WTC11 (cell line): ENCODE results near the gene GOLPH3.

Source experiments
- CBFB ChIP-seq: sonication (generic); formaldehyde crosslinking; IDR thresholded peaks from 2 replicates; pipeline ENCODE4 v1.8.1; 2022; ENCODE audit warnings: mild to moderate bottlenecking, low read depth, missing genetic modification reagents
- E2F1 ChIP-seq: sonication (generic); formaldehyde crosslinking; IDR thresholded peaks from 2 replicates; pipeline ENCODE4 v1.8.0; 2022; ENCODE audit warnings: mild to moderate bottlenecking, missing genetic modification reagents
- E2F5 ChIP-seq: sonication (generic); formaldehyde crosslinking; IDR thresholded peaks from 2 replicates; pipeline ENCODE4 v1.8.1; 2022; ENCODE audit warnings: mild to moderate bottlenecking, moderate library complexity, missing genetic modification reagents
- GABPB1 ChIP-seq: sonication (generic); formaldehyde crosslinking; IDR thresholded peaks from 2 replicates; pipeline ENCODE4 v1.8.1; 2023; ENCODE audit warnings: mild to moderate bottlenecking, missing genetic modification reagents
- GTF2I ChIP-seq: fragments of 250-450 bp; sonication (Bioruptor Pico); conservative IDR thresholded peaks from 2 replicates; pipeline ENCODE4 v1.4.0; 2021; ENCODE audit warnings: mild to moderate bottlenecking
- JUN ChIP-seq: sonication (generic); formaldehyde crosslinking; IDR thresholded peaks from 2 replicates; pipeline ENCODE4 v1.8.0; 2023; ENCODE audit warnings: mild to moderate bottlenecking, missing genetic modification reagents
- NR2C2 ChIP-seq: sonication (generic); formaldehyde crosslinking; IDR thresholded peaks from 2 replicates; pipeline ENCODE4 v1.8.0; 2022; ENCODE audit warnings: mild to moderate bottlenecking, missing genetic modification reagents
- SP1 ChIP-seq: sonication (generic); formaldehyde crosslinking; conservative IDR thresholded peaks from 2 replicates; pipeline ENCODE4 v1.8.1; 2022; ENCODE audit warnings: missing genetic modification reagents
- ZNF219 ChIP-seq: sonication (generic); formaldehyde crosslinking; IDR thresholded peaks from 2 replicates; pipeline ENCODE4 v1.8.0; 2023; ENCODE audit warnings: missing genetic modification reagents, mild to moderate bottlenecking, borderline replicate concordance
- ZNF671 ChIP-seq: fragments of 250-450 bp; sonication (Bioruptor Pico); IDR thresholded peaks from 2 replicates; pipeline ENCODE4 v1.8.0; 2021; ENCODE audit warnings: mild to moderate bottlenecking
- TF ChIP-seq, protein P1 (sequence below): fragments of 200-600 bp; IDR thresholded peaks from 2 replicates; pipeline ENCODE4 v1.8.0; 2022; ENCODE audit warnings: antibody characterized with exemption
- TF ChIP-seq, protein P2 (sequence below): sonication (generic); formaldehyde crosslinking; conservative IDR thresholded peaks from 2 replicates; pipeline ENCODE4 v1.8.1; 2022; ENCODE audit warnings: mild to moderate bottlenecking, missing genetic modification reagents
- TF ChIP-seq, protein P3 (sequence below): sonication (generic); formaldehyde crosslinking; IDR thresholded peaks from 2 replicates; pipeline ENCODE4 v1.8.1; 2022; ENCODE audit warnings: low read depth, missing genetic modification reagents, borderline replicate concordance
- TF ChIP-seq, protein P4 (sequence below): sonication (generic); formaldehyde crosslinking; conservative IDR thresholded peaks from 2 replicates; pipeline ENCODE4 v1.8.1; 2023; ENCODE audit warnings: mild to moderate bottlenecking, low read depth, missing genetic modification reagents, moderate library complexity

- TF ChIP-seq, protein P1, sequence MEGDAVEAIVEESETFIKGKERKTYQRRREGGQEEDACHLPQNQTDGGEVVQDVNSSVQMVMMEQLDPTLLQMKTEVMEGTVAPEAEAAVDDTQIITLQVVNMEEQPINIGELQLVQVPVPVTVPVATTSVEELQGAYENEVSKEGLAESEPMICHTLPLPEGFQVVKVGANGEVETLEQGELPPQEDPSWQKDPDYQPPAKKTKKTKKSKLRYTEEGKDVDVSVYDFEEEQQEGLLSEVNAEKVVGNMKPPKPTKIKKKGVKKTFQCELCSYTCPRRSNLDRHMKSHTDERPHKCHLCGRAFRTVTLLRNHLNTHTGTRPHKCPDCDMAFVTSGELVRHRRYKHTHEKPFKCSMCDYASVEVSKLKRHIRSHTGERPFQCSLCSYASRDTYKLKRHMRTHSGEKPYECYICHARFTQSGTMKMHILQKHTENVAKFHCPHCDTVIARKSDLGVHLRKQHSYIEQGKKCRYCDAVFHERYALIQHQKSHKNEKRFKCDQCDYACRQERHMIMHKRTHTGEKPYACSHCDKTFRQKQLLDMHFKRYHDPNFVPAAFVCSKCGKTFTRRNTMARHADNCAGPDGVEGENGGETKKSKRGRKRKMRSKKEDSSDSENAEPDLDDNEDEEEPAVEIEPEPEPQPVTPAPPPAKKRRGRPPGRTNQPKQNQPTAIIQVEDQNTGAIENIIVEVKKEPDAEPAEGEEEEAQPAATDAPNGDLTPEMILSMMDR: no peak
- TF ChIP-seq CBFB (CRISPR knock-in tag): no peak
- no peak for TF ChIP-seq JUN (CRISPR knock-in tag)
- TF ChIP-seq GABPB1 (CRISPR knock-in tag): no peak
- TF ChIP-seq NR2C2: no peak
- no peak for TF ChIP-seq GTF2I (CRISPR knock-in tag)
- TF ChIP-seq, protein P2, sequence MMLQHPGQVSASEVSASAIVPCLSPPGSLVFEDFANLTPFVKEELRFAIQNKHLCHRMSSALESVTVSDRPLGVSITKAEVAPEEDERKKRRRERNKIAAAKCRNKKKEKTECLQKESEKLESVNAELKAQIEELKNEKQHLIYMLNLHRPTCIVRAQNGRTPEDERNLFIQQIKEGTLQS: no peak
- TF ChIP-seq E2F5: no peak
- TF ChIP-seq, protein P3, sequence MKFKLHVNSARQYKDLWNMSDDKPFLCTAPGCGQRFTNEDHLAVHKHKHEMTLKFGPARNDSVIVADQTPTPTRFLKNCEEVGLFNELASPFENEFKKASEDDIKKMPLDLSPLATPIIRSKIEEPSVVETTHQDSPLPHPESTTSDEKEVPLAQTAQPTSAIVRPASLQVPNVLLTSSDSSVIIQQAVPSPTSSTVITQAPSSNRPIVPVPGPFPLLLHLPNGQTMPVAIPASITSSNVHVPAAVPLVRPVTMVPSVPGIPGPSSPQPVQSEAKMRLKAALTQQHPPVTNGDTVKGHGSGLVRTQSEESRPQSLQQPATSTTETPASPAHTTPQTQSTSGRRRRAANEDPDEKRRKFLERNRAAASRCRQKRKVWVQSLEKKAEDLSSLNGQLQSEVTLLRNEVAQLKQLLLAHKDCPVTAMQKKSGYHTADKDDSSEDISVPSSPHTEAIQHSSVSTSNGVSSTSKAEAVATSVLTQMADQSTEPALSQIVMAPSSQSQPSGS (CRISPR knock-in tag): no peak
- no peak for TF ChIP-seq SP1 (CRISPR knock-in tag)
- no peak for TF ChIP-seq ZNF671 (CRISPR knock-in tag)
- no peak for TF ChIP-seq E2F1 (CRISPR knock-in tag)
- TF ChIP-seq, protein P4, sequence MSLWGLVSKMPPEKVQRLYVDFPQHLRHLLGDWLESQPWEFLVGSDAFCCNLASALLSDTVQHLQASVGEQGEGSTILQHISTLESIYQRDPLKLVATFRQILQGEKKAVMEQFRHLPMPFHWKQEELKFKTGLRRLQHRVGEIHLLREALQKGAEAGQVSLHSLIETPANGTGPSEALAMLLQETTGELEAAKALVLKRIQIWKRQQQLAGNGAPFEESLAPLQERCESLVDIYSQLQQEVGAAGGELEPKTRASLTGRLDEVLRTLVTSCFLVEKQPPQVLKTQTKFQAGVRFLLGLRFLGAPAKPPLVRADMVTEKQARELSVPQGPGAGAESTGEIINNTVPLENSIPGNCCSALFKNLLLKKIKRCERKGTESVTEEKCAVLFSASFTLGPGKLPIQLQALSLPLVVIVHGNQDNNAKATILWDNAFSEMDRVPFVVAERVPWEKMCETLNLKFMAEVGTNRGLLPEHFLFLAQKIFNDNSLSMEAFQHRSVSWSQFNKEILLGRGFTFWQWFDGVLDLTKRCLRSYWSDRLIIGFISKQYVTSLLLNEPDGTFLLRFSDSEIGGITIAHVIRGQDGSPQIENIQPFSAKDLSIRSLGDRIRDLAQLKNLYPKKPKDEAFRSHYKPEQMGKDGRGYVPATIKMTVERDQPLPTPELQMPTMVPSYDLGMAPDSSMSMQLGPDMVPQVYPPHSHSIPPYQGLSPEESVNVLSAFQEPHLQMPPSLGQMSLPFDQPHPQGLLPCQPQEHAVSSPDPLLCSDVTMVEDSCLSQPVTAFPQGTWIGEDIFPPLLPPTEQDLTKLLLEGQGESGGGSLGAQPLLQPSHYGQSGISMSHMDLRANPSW: no peak
- TF ChIP-seq ZNF219 (CRISPR knock-in tag): no peak
These were observed 17.5 kb downstream of the GOLPH3 start for GRCh38 chr5:32156635-32157034.
